PFSK-1 (cell line): ENCODE data around the gene PCDHA13.

Experiments used
- FOXP2 ChIP-seq: optimal IDR thresholded peaks from 2 replicates; pipeline ENCODE3; 2011; ENCODE audit warnings: borderline replicate concordance, control low read depth, inconsistent platforms; ENCODE audit not compliant: insufficient read depth; ENCODE audit errors: extremely low read length, extremely low read depth
- POLR2AphosphoS5 ChIP-seq: IDR thresholded peaks from 2 replicates; pipeline ENCODE4 v1.6.1; 2012; ENCODE audit warnings: low read depth, mild to moderate bottlenecking, control low read depth, low read length, moderate library complexity
- REST ChIP-seq, 2 experiments: IDR thresholded peaks; 2 replicates each; pipeline versions ENCODE4 v1.6.1 to v1.8.0; 2011 to 2012; ENCODE audit warnings: low read depth in 2 of 2, low read length in 2 of 2, control low read depth in 1 of 2, inconsistent platforms in 1 of 2, mild to moderate bottlenecking in 1 of 2, moderate library complexity in 1 of 2; ENCODE audit not compliant: insufficient read depth in 1 of 2
- SIN3A ChIP-seq: IDR thresholded peaks from 2 replicates; pipeline ENCODE4 v1.6.1; 2012; ENCODE audit warnings: mild to moderate bottlenecking, low read length, moderate library complexity, borderline replicate concordance; ENCODE audit not compliant: insufficient read depth
- TAF1 ChIP-seq: IDR thresholded peaks from 2 replicates; pipeline ENCODE4 v1.6.1; 2012; ENCODE audit warnings: low read length, control low read depth, borderline replicate concordance; ENCODE audit not compliant: insufficient read depth

DNA sequence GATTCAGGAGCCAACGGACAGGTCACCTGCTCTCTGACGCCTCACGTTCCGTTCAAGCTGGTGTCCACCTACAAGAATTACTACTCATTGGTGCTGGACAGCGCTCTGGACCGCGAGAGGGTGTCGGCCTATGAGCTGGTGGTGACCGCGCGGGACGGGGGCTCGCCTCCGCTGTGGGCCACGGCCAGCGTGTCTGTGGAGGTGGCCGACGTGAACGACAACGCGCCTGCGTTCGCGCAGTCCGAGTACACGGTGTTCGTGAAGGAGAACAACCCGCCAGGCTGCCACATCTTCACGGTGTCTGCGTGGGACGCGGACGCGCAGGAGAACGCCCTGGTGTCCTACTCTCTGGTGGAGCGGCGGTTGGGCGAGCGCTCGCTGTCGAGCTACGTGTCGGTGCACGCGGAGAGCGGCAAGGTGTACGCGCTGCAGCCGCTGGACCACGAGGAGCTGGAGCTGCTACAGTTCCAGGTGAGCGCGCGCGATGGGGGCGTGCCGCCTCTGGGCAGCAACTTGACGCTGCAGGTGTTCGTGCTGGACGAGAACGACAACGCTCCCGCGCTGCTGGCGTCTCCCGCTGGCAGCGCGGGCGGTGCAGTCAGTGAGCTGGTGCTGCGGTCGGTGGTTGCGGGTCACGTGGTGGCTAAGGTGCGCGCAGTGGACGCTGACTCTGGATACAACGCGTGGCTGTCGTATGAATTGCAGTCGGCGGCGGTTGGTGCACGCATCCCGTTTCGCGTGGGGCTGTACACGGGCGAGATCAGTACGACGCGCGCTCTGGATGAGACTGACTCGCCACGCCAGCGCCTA is 24.5 kb upstream of the PCDHA13 start:
- TF ChIP-seq POLR2AphosphoS5 (no peak), TAF1 (no peak), SIN3A (no peak), REST (IDR thresholded peaks at IDR 0.05; ENCODE audit: insufficient read depth in 1 of 2, low read depth in 2 of 2, low read length in 2 of 2) (no peak), FOXP2 (no peak)
